ENCODE data around the gene VDAC2.

The VDAC2 gene

DNA sequence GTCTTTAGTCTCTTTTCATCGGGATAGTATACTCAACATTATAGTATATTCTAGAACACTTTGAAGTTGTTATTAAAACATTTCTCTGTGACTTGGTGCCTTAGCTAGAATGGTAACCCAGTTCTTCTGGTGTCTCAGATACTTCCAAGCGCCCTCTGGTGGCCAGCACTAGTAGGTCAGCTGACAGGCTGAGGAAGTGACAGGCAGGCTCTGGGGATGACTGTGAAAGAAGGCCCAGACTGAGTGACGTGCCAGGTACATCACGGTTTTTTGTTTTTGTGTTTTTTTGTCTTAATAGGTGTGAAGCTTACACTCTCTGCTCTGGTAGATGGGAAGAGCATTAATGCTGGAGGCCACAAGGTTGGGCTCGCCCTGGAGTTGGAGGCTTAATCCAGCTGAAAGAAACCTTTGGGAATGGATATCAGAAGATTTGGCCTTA lies 20.0 kb downstream of the VDAC2 start:
- no peaks in the 10 kb centered on the region for H3K27me3 Mint-ChIP-seq (ENCODE audit: low read depth)
- peaks cover 32% of the 10 kb centered on the region for H3K4me1 Mint-ChIP-seq (ENCODE audit: low read depth)
- H3K27ac Mint-ChIP-seq, result peak overlapping the region; percentile 87
- peaks cover 37% of the 10 kb centered on the region for H3K36me3 Mint-ChIP-seq (ENCODE audit: low read depth)
- no peak overlapping the region for H3K4me3 Mint-ChIP-seq
- H3K9me3 Mint-ChIP-seq, result no peaks in the 10 kb centered on the region

DNA sequence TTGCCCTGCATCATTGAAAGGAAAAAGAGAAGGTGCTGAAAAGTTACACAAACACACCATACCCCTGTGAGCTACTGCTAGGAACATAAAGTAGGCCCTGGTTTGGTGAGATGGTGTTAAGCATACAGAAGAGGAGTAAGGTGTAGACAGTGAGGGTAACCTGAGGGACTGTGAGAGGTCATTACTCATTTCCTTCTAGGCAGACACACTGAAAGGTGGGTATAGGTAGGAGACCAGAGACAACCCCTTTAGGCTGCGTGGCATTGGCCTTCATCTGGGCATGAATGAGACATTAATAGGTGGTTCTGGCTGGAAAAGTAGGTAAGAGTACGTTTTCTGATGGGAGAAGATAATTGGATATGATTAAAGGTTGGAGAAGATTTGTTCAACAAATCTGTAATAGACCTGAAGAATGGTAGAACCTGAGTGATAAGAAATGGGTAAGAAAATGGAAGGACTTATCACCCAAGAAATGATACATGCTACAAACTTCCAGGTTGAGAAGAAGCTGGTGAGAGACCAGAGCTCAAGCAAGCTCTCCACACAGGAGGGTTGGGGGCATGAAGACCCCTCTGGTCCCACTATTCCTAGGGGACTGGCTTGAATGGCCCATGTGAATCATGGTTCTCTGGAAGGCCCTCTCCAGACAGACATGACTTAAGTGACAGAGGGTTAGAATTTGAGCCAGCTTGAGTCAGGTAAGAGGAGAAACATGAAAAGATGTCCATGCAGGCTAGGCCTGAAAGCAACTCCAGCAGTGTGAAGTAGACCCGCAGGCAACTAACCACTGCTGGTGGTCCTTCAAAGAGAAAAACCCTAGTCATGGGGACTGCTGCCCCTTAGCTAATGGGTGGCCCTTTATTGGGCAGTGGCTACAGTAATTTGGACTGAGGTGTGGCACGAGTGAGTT lies 21.3 kb downstream of the VDAC2 start:
- Mint-ChIP-seq H3K36me3 (ENCODE audit: low read depth) (peaks cover 33% of the 10 kb centered on the region), H3K9me3 (no peaks in the 10 kb centered on the region), H3K27ac (peak overlapping the region; percentile 69), H3K4me3 (no peak overlapping the region), H3K27me3 (ENCODE audit: low read depth) (no peaks in the 10 kb centered on the region), H3K4me1 (ENCODE audit: low read depth) (peaks cover 33% of the 10 kb centered on the region)

DNA sequence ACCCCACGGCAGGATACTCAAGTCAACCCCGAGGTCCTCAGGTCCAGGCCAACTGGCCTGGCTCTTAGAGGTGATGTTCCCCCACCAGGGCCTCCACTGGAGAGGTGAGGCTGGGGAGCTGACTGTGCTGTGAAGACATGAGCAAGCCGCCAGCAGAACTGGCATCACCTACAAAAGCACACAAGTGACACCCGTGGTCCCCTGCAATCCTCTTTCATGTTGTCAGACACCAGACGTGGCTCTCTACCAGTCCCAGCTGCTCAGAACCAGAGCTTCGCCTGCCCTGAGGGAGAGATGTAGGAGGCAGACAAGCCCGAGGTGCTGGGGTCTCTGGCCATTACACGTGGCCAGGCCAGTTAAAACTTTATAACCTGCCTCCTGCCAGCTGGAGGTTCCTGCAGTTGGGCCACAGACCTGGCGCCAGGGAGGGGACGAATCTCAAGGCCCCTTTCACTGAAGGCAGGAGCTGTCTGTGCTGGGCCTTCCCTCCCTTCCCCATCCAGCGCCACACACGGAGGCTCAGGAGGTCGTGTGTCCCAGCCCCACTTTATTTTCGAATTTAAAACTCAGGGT lies 22.9 kb downstream of the VDAC2 start:
- Mint-ChIP-seq H3K27ac (peak overlapping the region; percentile 70), H3K27me3 (ENCODE audit: low read depth) (no peaks in the 10 kb centered on the region), H3K4me3 (peak overlapping the region; percentile 82), H3K4me1 (ENCODE audit: low read depth) (peaks cover 32% of the 10 kb centered on the region), H3K36me3 (ENCODE audit: low read depth) (peaks cover 28% of the 10 kb centered on the region), H3K9me3 (no peaks in the 10 kb centered on the region)

DNA sequence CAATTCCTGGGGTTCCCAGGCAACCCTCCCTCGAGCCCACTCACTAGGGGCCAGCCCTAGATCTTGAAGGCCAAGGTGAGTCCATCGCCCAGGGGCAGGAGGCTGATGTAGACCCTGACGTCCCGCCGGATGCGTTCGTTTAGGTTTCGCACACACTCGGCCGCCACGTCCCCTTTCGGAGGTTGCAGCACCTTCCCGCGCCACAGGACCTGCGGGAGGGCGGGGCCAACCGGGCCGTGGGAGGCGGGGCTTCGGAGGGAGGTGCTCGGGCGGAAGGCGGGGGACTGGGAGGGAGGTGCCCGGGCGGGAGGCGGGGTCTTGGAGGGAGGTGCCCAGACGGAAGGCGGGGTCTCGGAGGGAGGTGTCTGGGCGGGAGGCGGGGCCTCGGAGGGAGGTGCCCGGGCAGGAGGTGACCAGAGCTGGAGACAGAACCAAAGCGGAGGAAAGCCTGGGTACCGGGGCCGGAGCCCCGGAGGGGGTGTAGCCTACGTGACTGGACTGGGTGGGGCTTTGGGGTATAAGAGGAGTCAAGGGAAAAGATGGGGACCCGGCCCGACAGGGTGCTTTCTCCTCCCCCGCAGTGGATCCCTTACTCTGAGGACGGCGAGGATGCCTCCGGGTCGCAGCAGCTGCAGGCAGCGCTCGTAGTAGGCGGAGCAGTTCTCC lies 23.6 kb downstream of the VDAC2 start:
- H3K4me1 Mint-ChIP-seq (ENCODE audit: low read depth), result peaks cover 27% of the 10 kb centered on the region
- H3K36me3 Mint-ChIP-seq (ENCODE audit: low read depth), result peaks cover 23% of the 10 kb centered on the region
- H3K27ac Mint-ChIP-seq, result peak overlapping the region; percentile 85
- no peaks in the 10 kb centered on the region for H3K9me3 Mint-ChIP-seq
- no peaks in the 10 kb centered on the region for H3K27me3 Mint-ChIP-seq (ENCODE audit: low read depth)
- peak overlapping the region; percentile 82 for H3K4me3 Mint-ChIP-seq

DNA sequence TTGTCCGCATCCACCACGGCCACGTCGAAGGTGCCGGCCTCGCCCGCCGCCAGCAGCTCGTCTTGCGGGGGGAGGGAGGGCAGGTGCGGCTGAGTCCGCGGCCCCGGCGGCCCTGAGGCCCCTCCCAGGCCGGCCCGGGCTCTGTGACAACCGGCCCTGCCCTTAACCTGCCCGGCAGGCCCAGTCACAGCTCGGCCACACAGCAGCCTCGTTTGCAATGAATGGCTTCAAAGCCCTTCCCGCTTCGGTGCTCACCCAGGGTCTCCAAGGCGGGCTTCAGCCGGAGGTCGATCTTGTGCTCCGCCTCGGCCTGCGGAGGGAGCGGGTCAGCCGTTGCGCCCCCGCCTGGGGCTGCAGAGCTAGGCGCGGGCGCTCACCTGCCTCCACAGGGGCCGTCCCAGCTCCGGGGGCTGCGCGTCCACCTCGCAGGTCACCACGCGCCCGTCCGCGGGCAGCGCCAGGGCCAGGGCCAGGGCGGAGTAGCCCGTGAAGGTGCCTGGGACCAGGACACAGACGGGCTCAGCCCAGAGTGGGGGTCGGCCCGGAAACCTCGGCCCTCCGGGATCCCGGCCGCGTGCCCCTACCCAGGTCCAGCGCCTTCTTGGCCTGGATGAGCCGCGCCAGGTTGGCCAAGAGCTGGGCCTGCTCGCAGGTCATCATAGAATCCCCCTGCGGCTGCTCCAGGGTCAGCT lies 24.2 kb downstream of the VDAC2 start:
- Mint-ChIP-seq H3K9me3 (no peaks in the 10 kb centered on the region), H3K27ac (peak overlapping the region; percentile 85), H3K4me3 (peak overlapping the region; percentile 82), H3K36me3 (ENCODE audit: low read depth) (peaks cover 22% of the 10 kb centered on the region), H3K27me3 (ENCODE audit: low read depth) (no peaks in the 10 kb centered on the region), H3K4me1 (ENCODE audit: low read depth) (peaks cover 25% of the 10 kb centered on the region)

DNA sequence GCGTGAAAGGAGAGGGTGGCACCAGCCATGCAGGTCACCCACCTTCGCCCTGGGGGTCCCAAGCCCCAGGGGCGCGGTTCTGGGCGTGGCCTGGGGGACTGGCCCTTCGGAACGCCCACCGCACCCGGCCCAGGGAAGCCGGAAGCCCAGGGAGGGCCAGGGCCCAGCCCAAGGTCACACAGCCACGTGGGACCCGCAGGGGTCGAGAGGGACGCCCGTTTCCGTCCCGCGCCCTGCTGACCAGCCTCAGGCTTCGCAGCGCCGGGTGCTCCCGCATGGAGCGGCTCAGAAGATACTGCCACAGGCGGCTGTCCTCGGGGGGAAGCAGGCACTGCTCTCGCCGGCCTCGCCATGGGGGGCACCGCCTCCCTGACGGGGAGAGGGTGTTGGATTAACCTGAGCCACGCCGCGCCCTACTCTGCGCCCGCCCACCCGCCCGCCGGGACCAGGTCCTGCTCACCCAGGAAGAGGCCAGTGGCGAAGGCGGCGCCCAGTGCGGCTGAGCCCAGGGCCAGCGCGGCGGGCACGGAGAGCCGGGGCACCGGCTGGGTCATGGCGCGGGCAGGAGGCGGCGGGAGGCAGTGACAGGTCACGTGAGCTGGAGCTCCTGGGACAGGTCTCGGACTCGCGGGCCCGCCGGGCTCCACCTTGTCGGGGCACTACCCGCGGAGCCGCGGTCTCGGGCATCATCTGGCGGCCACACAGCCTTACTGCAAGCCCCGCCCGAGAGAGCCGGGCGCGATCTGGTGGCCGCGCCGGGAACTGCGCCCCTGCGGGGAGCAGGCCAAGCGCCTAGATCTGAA lies 25.0 kb downstream of the VDAC2 start, which contains the start of gene COMTD1:
Gene COMTD1, minus strand, starts transcription at position 583 of the 803 bp plus-strand sequence. Its CDS starts 29 bp downstream, at position 554.
- H3K4me3 Mint-ChIP-seq, result peak within 1 kb of the TSS; percentile 82
- no peaks in the 10 kb centered on the region for H3K27me3 Mint-ChIP-seq (ENCODE audit: low read depth)
- H3K4me1 Mint-ChIP-seq (ENCODE audit: low read depth), result peaks cover 23% of the 10 kb centered on the region
- H3K27ac Mint-ChIP-seq, result peak within 1 kb of the TSS; percentile 86
- peaks cover 18% of the 10 kb centered on the region for H3K36me3 Mint-ChIP-seq (ENCODE audit: low read depth)
- no peaks in the 10 kb centered on the region for H3K9me3 Mint-ChIP-seq

DNA sequence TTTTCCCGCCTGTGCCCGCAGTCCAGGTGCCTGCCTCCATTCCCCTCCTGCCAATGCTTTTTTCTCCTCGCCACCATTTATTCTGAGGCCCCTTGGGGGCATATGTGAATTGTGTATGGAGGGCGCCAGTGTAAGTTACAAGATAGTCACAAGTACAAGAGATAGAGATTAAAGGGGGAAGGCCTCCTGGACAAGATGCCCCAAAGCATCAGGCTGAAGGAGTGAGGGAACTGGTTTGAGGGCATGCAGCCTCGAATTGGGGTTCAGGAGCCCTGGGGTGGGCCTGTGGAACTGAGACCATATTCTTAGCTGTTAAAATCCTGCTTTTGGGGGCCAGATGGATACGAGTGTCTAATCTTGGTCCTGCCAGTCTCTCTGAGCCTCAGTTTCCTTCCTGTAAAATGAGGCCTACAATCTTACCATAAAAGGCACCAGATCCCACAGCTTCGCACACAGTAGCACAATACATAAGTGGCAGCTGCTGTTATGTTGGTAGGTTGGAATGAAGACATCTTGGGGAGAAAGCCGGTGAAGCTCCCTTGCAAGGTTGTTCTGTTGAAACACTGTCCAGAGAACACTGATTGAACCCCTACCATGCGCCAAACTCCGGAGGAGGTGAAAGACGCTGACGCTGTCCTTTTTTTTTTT lies 25.7 kb downstream of the VDAC2 start:
- H3K4me1 Mint-ChIP-seq (ENCODE audit: low read depth), result peaks cover 20% of the 10 kb centered on the region
- H3K36me3 Mint-ChIP-seq (ENCODE audit: low read depth), result peaks cover 13% of the 10 kb centered on the region
- H3K27ac Mint-ChIP-seq, result peak overlapping the region; percentile 86
- no peaks in the 10 kb centered on the region for H3K9me3 Mint-ChIP-seq
- H3K27me3 Mint-ChIP-seq (ENCODE audit: low read depth), result no peaks in the 10 kb centered on the region
- peak overlapping the region; percentile 82 for H3K4me3 Mint-ChIP-seq

DNA sequence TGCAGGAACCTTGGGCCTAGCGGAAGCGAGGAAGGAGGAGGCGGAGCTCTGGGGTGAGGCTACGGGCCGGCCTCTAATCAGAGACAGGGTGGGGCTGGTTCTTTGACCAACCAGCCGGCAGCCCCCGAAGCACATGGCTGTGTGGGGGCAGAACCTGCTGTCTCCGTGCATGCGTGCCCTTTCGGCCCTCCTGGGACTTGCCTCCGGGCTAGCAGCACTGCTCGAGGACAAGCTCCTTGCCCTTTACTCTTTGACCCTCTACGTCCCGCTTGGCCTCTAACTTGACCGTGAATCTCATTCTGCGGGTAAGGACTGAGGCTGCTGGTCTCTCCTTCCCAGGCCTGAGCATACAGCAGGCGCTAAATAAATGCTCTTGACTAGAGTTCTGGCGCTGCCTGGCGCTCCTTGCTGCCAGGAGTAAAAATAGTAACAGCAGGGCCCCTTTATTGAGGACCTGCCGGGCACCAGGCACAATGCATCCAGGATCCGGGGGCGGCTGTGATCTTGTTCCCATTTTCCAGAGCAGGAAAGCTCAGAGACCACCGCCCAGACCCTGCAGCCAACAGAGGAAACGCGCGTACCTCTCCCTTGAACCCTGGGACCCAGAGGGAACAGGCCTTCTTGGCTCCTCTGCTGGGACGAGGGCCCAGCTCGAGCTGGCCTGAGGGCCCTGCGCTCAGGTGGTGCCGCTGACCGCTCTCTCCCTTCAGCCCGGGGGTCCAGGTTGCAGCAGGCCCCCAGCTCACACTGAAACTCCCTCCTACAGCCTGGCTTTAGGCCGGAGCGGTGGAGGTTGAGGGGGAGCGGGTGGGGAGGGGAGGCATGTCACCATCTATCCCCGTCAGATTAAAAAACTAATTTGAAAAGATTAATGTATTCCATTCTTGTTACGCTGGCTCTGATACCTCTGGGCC lies 27.8 kb downstream of the VDAC2 start:
- H3K27me3 Mint-ChIP-seq (ENCODE audit: low read depth), result no peaks in the 10 kb centered on the region
- H3K4me1 Mint-ChIP-seq (ENCODE audit: low read depth), result peaks cover 10% of the 10 kb centered on the region
- H3K9me3 Mint-ChIP-seq, result no peaks in the 10 kb centered on the region
- H3K27ac Mint-ChIP-seq, result no peak overlapping the region
- H3K4me3 Mint-ChIP-seq, result no peak overlapping the region
- H3K36me3 Mint-ChIP-seq (ENCODE audit: low read depth), result peaks cover under 1% of the 10 kb centered on the region

DNA sequence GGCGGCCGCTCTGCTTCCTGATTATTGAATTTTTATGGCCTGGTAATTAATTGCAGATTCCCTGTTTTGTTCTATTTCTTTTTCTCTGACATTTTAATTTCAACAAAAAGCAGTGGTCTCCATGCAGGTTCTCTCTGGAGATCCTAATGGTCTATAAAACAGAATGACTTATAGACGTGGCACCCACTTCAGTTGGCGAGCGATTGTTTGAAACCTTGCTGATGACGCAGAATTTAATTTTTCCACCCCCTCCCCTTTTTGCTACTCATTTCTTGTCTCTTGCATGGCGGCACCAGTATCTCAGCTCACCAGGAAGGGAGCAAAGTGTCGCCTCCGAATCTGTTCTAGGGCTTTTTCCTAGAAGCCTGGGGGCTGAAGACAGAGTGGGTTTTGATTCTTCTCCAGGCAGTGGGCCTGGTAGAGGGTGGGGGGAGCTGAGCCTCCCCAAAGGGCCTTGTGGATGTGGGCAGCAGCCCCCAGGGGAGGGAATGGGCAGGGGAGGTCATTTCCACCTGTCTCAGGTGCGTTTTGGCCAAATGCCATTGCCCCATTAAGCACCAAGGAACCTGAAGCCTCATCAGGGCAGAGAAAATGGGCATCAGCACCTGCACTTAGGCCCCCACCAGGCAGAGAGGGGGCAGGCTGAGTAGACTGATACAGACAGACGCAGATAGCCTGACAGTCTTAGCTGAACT lies 28.6 kb downstream of the VDAC2 start:
- H3K9me3 Mint-ChIP-seq, result no peaks in the 10 kb centered on the region
- H3K36me3 Mint-ChIP-seq (ENCODE audit: low read depth), result no peaks in the 10 kb centered on the region
- H3K27ac Mint-ChIP-seq, result no peak overlapping the region
- no peaks in the 10 kb centered on the region for H3K27me3 Mint-ChIP-seq (ENCODE audit: low read depth)
- H3K4me1 Mint-ChIP-seq (ENCODE audit: low read depth), result peaks cover 6% of the 10 kb centered on the region
- no peak overlapping the region for H3K4me3 Mint-ChIP-seq

DNA sequence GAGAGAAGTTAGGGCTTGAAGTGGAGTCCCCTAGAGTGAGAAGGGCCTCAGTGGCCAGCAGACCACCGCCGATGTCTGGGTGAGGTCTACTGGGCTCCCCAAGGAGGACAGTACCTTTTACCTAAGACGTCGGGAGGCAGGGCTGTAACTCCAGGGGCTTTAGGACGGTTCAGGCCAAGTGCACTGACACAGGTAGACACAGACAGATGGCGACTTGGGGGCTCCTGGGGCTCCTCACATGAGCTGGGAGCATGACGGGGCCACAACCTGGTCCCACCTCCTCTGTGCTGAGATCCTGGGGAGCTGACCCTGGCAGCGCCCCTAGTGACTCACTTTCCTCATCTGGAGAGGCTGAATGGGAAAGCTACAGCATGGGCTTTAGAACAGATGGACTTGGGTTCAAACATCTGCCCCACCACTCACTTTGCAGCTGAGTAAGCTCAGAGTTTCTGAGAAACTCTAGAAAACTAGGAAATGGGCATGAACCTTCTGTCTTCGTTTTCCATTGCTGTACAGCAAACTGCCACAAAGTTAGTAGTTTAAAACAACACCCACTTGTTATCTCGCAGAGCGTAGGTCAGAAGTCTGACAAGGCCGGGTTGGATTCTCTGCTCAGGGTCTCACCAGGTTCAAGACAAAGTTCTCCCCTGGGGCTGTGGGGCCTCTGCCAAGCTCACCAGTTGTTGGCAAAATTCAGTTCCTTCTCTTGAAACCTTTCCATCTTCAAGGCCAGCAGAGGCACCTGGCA lies 29.9 kb downstream of the VDAC2 start:
- H3K4me3 Mint-ChIP-seq, result no peak overlapping the region
- H3K27ac Mint-ChIP-seq, result no peak overlapping the region
- no peaks in the 10 kb centered on the region for H3K9me3 Mint-ChIP-seq
- H3K27me3 Mint-ChIP-seq (ENCODE audit: low read depth), result no peaks in the 10 kb centered on the region
- peaks cover 6% of the 10 kb centered on the region for H3K4me1 Mint-ChIP-seq (ENCODE audit: low read depth)
- H3K36me3 Mint-ChIP-seq (ENCODE audit: low read depth), result no peaks in the 10 kb centered on the region

DNA sequence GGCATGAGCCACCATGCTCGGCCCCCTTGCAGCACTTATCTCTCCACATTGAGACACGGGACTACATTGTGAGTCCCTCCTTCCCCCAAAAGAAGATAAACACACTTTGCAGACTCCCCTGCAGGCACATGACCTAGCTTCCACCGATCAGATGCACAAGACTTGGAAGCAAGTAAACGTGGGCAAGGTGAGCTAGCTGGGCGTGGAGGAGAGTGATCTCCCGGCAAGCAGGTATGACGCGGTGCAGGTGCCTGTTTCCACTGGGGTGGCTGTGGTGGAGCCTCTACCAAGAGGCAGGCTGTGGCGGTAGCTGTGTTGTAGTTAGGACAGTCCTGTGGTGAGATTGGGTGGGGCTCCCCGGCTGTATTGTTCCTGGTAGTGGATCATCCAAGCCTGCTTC lies 32.8 kb downstream of the VDAC2 start:
- Mint-ChIP-seq H3K27me3 (ENCODE audit: low read depth) (no peaks in the 10 kb centered on the region), H3K4me1 (ENCODE audit: low read depth) (no peaks in the 10 kb centered on the region), H3K36me3 (ENCODE audit: low read depth) (no peaks in the 10 kb centered on the region), H3K4me3 (no peak overlapping the region), H3K9me3 (no peaks in the 10 kb centered on the region), H3K27ac (no peak overlapping the region)
